GM21515 (cell line): ENCODE data around the gene PARD3.

ENCODE experiments used
- ATAC-seq: cut with Tn5 transposase; IDR thresholded peaks from one replicate; pipeline ENCODE4 v1.9.1; 2021; ENCODE audit not compliant: unreplicated experiment

Gene PARD3

DNA sequence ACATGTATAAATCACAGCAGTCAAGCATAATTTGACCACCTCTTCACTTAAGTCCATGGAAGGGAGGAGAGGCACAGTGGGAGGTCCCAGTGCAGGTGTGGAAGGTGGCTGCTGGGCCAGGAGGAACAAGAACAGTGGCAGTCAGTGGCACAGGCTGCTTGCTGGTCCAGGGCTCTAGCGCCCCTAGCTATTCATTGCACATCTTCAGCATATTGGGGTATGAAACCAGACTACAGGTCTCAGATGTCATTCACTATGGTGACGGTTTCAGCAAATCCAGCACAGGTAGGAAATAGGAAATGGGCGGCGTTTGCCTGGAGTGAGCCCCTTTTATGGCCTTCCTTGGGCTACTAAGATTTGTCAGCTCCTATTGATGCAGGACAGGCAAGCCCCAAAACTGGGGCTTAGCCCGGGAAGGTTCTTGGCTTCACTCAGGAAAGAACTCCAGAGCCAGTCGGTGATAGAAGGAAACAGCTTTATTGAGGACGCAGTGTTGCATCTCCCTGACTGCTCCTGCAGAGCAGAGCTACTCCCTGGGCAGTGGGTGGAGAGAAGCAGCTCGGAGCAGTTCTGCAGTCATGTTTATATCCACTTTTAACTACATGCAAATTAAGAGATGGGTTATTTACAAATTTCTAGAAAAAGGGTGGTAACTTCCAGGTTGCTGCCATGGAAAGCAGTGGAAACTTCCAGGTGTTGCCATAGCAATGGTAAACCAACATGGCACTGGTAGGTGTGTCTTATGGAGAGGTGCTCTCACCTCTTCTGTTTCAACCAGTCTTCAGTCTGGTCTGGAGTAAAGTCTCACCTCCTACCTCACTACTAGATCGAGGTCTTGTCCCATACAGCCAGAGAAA is 608.8 kb downstream of the PARD3 start:
- ATAC-seq, result no peak

DNA sequence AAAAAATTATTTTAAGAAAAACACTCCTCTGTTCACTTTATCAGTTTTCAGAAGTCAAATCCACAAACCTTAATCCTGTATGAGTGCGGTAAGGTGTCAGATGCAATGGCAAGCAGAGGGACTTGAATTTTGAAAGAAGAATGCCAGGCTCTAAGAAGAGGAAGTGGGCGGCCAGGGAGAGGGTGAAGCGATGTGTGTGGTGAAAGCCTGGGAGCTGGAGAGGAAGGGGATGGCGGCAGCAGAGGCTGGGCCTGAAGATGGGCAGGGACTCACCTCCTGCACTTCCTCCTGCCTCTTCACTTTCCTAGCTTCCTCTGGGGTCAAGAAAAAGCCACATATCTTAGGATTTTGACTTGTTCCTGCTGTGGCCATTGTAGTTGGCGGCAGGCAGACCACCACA is 609.6 kb downstream of the PARD3 start:
- no peak for ATAC-seq

DNA sequence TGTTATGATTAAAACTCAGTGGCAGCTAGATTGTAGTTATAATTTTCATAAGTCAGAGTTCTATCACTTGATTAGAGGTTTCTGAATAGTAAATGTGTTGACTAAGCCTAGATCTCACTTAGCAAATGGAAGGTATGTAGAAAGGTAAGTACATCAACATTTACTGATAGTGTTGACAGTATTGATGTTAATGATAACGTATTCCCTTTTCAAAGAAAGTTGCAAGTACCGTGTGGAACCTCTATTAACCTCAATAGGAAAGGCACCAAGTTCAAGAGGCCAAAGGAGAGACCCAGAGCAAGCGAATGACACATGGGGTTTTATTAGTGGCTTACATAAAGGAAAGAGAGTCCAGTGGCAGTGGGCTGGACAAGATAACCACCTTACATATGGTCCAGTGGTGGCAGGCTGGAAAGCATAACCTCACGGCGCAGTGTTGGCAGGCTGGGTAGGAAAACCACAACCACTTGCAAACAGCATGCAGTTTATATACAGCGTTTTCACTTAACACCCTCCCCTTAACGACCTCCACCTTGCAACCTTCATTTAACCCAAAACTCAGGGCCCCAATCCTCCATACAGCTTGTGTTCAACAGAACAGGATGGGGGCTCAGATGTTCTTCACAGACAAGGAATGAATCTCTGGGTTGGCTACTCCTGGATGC is 611.0 kb downstream of the PARD3 start:
- ATAC-seq, result no peak

DNA sequence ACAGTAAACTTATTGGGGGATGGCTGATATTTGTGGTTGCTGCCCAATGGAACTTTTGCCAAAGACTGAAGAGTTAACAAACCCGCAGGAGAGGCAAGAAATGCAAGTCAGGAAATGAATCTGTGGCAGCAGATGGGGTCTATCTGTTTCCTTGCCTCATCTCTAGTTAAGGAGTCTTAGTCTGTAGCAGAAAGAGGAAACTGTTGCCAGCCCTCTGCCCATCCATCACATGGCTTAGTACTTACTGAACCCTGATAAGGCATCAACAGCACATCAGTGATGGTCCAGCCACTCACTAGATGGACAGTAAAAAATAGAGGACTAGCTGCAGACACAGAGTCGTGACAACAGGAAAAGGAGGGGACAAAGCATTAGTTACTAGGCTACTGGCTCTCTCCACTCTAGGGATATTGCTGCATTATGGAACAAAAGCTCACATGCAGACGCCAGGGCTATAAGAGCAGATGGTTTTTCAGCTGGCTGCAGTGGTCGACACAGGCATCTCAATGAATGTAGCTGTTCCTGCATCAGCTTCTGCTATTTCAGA is 614.7 kb downstream of the PARD3 start:
- ATAC-seq, result no peak

DNA sequence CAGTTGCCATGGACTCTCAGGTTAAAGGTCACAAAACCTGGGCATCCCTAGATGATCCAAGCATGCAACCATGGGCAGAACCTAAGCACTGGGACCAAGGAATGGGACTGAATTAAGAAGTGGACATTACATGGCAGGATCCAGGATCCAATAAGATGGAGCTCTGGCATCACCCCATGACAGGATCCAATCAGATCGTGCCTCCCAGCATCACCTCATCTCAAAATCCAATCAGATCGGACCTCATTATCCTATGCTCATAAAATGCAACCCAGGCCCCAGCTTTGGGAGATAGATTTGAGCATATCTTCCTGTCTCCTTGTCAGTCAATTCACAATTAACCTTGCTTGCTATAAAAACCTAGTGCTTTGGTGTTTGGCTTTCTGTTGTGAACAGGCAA is 616.1 kb downstream of the PARD3 start:
- no peak for ATAC-seq

DNA sequence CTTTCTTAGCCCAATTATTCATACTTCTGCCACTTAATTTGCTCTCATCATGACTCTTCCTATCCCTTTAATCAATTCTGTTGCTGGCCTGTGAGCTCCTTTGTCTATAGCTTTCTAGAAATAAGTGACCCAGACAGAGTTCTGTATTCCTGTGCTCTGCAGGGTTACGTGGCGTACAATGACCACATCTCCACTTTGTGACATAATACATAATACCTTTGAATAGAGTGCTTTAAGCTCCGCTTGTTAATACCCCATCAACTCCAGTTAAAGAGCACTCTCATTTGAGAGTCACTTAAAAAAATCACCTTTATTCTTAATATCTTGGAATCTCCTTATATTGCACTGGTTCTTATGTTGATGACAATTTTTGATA is 619.0 kb downstream of the PARD3 start:
- ATAC-seq, result no peak

DNA sequence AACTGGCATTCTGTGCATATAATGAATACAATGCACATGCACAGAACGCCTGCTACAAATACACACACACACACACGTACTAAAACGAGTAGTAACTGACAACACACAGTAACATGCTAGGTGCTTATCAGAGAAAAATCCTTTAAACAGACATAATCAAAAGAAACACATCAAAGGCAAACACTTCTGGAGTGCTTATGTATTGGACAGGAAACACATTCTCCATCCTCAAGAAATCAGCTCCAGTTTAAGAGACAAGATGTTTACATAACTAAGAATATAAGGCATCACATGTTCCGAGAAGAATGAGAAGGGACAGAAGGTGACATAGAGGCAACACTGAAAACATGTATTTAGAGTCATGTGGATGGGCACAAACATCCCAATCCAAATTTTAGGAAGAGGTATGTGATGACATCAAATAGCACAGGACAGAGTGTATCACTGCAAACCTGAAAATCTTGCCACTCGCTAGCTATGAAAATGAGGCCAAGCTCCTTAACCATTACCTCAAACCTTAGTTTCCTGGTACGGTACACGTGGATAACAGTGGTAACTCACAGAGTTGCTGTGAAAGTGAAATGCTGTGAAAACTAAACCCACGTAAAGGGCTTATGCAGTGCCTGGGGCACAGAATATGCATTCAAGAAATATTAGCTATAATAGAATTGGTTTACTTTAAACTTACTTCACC is 619.6 kb downstream of the PARD3 start:
- no peak for ATAC-seq

DNA sequence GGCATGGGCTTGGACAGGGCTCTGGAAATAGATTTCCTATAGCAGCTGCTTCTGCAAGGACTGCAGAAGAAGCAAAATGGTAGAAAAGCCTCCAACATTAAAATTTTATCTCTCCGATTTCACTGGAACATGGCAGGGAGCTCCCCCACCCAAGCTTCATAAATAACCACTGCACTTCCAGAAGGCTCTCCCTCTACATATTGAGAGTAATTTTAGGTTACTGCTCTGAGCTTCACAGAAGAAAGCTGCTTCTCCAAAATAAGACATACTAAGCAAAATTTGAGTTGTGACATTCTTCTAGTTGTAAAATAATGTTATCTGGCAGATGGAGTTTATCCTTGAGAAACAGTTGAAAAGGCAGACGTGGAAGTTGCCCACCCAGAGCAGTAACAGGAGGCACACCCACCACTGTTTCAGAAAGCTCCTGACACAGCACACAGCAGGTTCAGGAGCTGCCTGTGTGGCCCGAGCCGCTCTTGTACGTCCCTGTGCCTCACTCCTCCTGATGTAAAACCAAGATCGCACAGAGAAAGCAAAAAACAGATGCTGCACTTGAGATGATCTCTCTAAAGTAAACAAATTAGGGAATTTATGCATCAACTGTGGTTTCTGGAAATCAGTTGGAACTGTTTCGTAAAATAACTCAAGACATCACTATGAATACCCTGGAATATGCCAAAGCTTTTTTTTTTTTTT is 621.0 kb downstream of the PARD3 start:
- no peak for ATAC-seq

DNA sequence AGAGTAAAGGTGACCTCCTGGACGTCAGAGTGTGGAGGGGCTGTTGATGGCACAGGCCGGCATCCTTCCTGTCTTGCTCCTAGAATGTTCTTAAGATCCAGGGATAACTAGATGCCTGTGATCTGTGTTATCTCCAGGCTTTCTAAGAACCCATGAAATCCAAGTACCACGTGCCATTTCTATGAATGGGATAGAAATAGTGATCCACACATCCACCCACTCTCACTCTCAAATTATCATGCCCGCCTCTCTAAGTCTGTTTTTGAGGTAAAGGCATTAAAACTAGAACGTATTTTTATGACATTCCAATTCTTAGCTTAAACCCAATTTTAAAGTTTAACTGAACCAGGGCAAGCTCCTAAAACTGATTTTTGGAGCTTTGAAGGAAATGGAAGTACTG is 622.5 kb downstream of the PARD3 start:
- no peak for ATAC-seq

DNA sequence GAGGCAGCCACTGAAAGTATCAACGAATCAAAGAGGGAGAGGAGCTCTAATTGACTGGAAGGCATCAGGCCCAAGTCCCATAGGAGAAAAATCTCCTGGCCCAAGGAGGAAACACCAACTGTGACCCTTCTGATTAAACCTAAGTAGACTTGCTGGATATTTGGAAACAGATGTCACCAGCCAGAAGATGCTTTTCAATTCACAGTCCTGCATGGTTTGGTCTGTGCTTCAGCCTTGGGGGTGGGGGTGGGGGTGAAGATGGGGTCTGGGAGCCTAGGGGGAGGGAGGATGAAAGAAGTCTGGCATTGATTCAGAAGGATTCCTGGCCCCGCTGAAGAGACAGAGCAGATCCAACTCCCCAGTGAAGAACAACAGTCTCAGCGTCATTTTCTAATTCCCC is 623.7 kb downstream of the PARD3 start:
- no peak for ATAC-seq

DNA sequence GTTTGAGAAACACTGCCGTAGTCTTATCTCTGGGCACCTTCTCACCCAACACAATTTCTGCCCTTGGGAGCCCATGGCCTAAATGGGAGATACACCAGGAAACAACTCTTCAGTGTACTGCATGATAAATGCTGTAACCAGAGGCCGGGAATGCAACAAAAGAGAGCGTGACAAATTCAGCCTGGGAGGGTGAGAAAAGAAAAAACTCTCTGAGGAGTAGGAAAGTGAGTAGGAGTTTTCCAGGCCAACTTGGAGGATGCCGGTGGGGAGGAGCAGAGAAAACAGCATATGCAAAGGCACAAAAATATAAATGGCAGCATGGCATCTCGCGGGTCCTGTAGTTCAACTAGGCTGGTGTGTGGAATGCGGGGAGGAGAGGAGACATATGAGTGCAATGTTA is 624.5 kb downstream of the PARD3 start:
- no peak for ATAC-seq

DNA sequence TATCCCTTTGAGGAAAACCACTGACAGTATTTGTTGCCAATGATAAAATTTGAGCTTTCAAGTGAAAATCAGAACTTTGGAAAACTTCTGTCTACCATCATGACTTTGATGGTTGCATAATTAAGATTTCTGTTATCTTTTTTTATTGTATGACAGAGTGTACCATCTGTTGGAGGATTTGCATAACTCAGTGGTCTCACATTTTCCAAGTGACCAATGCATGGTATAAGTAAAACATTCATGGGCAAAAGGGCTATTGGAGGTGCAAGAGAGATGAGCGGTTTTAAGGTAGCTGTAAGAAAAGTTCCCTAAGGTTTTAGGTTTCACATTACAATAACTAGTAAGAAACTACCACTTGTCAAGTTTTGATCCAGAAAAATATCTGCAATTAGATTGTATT is 625.3 kb downstream of the PARD3 start:
- no peak for ATAC-seq

DNA sequence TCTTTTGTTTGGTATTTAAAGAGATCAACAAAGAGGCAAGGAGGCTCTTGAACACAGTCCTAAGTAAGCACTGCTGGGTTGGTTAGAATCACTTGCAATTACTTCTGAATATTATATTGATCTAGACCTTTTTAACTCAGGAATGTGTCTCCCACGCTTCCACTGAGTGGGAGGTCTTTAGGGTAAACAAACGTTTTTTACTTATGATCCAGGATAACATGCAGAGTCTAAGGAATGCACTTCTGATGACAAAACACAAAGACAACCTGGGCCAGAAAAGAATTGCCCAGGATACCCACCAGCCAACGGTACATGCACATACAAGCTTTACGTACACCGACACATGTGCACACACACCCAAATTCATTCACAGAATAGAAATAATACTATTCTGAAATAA is 626.9 kb downstream of the PARD3 start:
- ATAC-seq, result no peak

DNA sequence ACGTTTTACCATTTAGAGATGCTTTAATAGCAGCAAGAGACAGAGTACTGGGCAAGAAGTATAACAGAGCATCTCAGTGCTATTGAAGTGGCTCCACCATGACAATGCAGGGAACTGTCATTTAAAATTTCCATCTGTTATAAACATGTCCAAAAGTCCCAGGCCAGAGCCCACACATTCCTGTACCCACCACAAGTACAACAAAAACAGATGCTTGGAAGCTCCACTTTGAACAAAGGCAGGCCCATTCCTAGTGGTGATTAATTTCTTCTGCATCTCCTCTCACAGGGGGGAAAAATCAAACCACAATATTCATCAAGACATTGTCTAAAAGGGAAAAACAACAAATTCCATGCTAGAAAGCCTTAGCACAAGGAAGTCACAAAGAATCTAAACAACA is 627.9 kb downstream of the PARD3 start:
- ATAC-seq, result no peak

DNA sequence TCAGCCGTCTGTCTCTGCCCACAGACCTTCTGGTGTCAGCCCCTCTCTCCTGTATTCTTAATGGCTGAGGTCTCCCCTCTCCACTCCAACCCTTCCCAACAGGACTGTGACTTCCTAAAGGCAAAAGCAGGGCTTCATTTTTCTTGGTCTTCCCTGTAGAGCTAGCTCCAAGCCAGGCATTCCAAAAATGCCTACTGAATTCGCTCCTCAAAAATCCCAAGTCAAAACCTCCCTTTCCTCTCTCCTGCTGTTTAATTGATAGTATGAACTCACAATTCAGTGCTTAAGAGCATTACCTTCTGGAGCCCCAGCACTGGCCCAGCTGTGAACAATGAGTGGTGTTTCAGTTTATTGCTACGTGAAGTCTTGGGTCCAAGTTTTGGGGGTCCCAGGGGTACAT is 628.4 kb downstream of the PARD3 start:
- ATAC-seq, result no peak

DNA sequence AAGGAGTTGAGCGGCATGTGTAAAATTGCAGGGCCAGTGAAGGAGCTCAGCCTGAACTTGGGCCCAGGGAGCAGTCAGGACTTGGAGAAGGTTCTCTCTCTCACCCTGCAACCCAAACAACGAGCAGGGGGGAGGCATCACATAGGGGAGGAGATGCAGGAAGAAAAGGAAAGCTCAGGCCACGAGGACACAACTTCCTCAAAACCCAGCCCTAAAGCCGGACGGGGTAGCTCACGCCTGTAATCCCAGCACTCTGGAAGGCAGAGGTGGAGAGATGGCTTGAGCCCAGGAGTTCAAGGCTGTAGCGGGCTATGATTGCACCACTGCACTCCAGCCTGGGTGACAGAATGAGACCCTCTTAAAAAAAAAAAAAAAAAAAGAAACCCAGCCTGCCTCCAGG is 629.1 kb downstream of the PARD3 start:
- no peak for ATAC-seq

DNA sequence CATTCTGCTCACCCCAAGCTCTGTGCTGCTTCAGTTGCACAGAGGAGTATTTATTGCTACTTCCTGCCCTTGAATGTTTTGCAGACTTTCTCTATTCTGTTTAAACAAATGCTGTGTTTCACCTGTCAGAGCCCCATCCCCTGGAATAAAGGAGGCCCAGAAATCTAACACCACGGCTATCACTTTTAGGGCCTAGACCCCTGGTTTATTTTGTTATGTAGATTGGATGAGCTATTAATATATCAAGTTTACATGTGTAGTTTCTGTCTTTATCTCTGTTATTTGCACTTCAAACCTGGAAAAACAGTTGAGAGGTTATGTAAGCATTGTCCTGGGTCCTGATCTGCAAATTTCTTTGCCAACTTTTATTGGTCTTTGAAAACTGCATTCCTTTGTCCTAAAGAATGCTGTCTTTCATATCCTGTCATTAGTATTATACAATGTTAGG is 630.1 kb downstream of the PARD3 start:
- ATAC-seq, result no peak

DNA sequence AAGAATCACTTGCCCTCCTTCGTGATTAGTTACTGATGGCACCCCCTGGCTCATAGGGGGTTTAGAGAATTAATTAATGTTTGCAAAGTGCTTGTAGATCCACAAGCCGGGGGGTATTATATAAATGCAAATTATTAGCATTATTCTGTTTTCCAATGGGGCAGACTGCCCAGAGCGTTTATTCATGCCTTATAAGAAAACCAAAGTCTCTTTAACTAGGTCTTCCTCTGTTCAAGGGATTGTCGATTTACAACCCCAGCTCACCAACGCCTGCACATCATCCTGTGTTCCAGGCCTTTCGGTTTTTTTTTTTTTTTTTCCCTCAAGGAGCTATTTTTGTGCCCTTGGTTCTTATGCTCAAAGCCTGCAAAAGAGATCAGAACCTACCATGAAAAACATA is 630.7 kb downstream of the PARD3 start:
- ATAC-seq, result no peak

DNA sequence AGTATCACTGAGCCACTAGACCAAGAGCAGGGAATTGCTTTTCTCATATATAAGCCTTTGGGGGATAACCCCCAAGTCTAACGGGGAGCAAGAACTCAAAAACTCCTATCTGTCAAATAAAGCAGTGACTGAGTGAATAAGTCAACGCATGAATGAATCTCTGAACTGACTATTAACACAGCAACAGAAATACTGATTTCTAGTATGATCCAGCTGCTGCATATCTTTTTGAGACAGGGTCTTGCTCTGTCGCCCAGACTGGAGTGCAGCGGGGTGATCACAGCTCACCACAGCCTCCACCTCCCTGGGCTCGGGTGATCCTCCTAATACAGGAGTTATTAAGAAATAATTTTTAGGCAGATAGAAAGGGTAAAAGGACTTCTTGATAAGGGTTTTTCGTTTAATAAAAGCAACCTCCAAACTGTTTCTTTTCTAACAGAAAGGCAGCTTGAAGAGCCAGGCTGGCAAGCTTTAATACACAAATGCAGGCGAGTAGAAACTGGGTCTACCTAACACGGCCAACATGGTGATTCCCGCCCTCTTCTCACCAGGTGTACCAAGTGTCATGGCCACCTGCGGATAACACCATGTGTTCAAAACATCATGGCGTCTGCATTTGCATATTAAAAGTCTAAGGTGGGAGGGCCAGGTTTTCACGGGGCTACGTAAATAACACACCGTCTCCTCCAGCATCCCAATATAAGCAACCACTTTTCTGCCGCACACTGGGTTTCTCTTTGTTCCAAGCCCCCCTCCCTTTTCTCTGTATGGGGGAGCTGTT is 631.9 kb downstream of the PARD3 start:
- ATAC-seq, result no peak

DNA sequence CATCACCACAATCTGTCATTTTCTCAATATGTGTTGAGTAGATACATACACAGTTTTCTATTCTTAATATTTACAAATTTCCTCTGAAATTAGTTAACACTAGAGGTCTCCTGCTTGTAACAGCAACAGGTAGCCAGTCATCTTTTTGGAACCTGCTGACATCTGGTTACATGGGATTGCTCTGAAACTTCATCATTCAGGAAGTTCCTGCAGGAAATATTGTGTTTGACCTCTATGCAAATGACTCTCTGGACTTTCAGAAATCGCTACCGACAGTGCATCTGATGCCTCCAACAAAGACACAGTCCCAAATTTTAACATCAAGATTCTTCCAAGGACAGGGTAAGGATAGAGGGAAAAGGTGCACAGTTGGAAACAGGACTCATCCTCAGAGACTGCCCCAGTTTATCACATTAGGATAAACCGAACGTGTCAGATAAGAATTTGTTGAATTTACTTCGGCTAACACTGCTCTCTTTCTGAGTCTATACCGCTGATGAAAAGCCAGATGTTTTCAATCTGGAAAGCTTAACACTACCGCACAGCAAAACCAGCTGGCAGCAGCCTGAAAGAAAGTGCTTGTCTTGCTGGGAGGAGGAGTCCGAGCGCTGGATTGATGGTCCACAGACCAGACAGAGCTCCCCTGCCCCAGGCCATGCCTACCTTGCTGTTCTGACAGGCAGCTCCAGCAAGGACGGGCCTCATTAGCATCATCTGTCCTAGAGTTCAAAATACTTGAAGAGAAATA is 633.4 kb downstream of the PARD3 start:
- no peak for ATAC-seq
